ENCODE data around the gene RHBDF1.

The RHBDF1 gene

GRCh38 chr16:118857-119256 lies 46.4 kb upstream of the RHBDF1 start:
- H3K9ac ChIP-seq (ENCODE audit: low read length): no peak overlapping the region
- no peaks in the 10 kb centered on the region for H3K9me3 ChIP-seq (ENCODE audit: insufficient read depth, low read length)
- H2AFZ ChIP-seq (ENCODE audit: low read depth, low read length): no peak overlapping the region
- peaks cover 7% of the 10 kb centered on the region; the same call in 1 of the 2 replicates for H4K20me1 ChIP-seq (ENCODE audit: insufficient read depth, low read length)
- no peak for TF ChIP-seq EZH2phosphoT487 (IDR thresholded peaks at IDR 0.05; ENCODE audit: low read depth)
- no peak for TF ChIP-seq CTCF (IDR thresholded peaks at IDR 0.05; ENCODE audit: low read depth, low read length)
- H3K27ac ChIP-seq (ENCODE audit: low read length): no peak overlapping the region
- no peaks in the 10 kb centered on the region for H3K27me3 ChIP-seq (ENCODE audit: low read depth, low read length)
- H3K4me2 ChIP-seq (ENCODE audit: low read length): no peak overlapping the region
- no peaks in the 10 kb centered on the region for H3K4me1 ChIP-seq (ENCODE audit: low read length)
- peaks cover 5% of the 10 kb centered on the region; the same call in 1 of the 2 replicates for H3K79me2 ChIP-seq (ENCODE audit: low read length)
- H3K36me3 ChIP-seq (replicated peaks; ENCODE audit: low read depth, low read length): peaks cover 26% of the 10 kb centered on the region
- H3K4me3 ChIP-seq (ENCODE audit: low read length): no peak overlapping the region

DNA sequence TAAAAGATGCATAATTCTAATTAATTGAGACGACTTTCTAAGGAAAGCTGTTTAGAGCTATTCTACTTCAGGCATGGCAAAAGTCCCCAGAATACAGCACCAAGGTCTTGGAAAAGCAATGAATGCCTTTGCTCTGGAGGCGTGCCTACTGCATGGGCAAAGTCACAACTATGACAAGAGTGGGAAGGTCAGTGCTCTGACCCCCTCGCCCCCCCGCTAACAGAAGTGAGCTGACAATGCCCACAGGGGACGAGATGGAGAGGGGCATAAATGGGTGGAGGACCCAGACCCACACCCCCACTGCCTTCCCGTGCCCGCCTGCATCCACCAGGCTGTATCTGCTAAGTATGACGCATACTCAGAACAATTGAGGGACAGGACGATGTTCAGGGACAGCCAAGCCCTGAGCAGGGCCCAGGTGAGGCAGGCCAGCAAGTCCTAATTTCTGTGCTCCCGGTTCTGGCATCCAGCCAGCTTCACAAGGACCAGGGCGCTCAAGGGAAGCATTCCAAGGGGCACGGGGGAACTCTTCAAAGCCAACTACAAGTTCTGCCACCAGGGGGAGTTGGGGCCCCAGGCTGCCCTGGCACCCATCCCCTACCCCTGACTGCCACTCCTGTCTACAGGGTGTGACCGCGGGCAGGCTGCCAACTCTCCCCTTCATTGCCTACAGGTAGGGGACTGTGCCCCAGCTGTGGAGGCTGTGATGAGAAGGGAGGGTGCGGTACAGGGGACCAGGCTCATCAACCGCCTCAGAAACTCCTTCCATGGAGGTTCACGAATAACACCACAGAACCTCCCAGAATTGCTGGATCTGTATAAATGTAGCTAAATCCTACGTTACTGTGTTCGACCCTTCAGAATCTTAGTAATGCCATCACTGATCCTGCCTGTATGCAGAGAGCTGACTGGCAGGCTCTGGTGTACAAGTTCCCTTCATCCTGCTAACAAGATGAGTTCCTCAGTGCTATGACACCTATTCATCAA lies 45.2 kb upstream of the RHBDF1 start:
- H3K27ac ChIP-seq (ENCODE audit: low read length): no peak overlapping the region
- H2AFZ ChIP-seq (ENCODE audit: low read depth, low read length): no peak overlapping the region
- H3K4me3 ChIP-seq (ENCODE audit: low read length): no peak overlapping the region
- H4K20me1 ChIP-seq (ENCODE audit: insufficient read depth, low read length): peaks cover 7% of the 10 kb centered on the region; the same call in 1 of the 2 replicates
- H3K4me2 ChIP-seq (ENCODE audit: low read length): no peak overlapping the region
- no peaks in the 10 kb centered on the region for H3K9me3 ChIP-seq (ENCODE audit: insufficient read depth, low read length)
- no peak for TF ChIP-seq EZH2phosphoT487 (IDR thresholded peaks at IDR 0.05; ENCODE audit: low read depth)
- TF ChIP-seq CTCF (IDR thresholded peaks at IDR 0.05; ENCODE audit: low read depth, low read length): peak; percentile 77
- no peaks in the 10 kb centered on the region for H3K27me3 ChIP-seq (ENCODE audit: low read depth, low read length)
- no peaks in the 10 kb centered on the region for H3K4me1 ChIP-seq (ENCODE audit: low read length)
- peaks cover 32% of the 10 kb centered on the region for H3K36me3 ChIP-seq (replicated peaks; ENCODE audit: low read depth, low read length)
- no peak overlapping the region for H3K9ac ChIP-seq (ENCODE audit: low read length)
- peaks cover 3% of the 10 kb centered on the region; the same call in 1 of the 2 replicates for H3K79me2 ChIP-seq (ENCODE audit: low read length)

DNA sequence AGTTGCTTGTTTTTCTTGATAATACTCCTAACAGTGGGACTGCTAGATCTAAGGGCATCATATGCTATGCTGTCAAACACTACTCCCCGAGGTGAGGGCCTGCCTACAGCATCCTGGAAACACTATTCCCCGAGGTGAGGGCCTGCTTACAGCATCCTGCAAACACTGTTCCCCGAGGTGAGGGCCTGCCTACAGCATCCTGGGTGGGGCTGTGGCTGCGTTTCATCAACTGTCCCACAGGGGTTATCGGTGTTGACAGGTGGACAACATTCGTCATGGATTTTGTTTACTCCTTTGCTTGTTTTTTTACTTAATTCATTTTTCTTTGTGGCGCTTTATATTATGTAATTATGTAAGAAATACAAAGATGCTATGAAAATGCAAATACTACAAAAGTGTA lies 43.6 kb upstream of the RHBDF1 start:
- no peaks in the 10 kb centered on the region for H3K79me2 ChIP-seq (ENCODE audit: low read length)
- H3K27me3 ChIP-seq (ENCODE audit: low read depth, low read length): no peaks in the 10 kb centered on the region
- H3K4me1 ChIP-seq (ENCODE audit: low read length): no peaks in the 10 kb centered on the region
- no peak overlapping the region for H3K4me2 ChIP-seq (ENCODE audit: low read length)
- TF ChIP-seq EZH2phosphoT487 (IDR thresholded peaks at IDR 0.05; ENCODE audit: low read depth) (no peak), CTCF (IDR thresholded peaks at IDR 0.05; ENCODE audit: low read depth, low read length) (no peak)
- H3K4me3 ChIP-seq (ENCODE audit: low read length): no peak overlapping the region
- peaks cover 39% of the 10 kb centered on the region for H3K36me3 ChIP-seq (replicated peaks; ENCODE audit: low read depth, low read length)
- H4K20me1 ChIP-seq (ENCODE audit: insufficient read depth, low read length): peaks cover 7% of the 10 kb centered on the region; the same call in 1 of the 2 replicates
- no peak overlapping the region for H3K27ac ChIP-seq (ENCODE audit: low read length)
- H2AFZ ChIP-seq (ENCODE audit: low read depth, low read length): no peak overlapping the region
- H3K9ac ChIP-seq (ENCODE audit: low read length): no peak overlapping the region
- H3K9me3 ChIP-seq (ENCODE audit: insufficient read depth, low read length): no peaks in the 10 kb centered on the region

GRCh38 chr16:114327-114726 lies 41.9 kb upstream of the RHBDF1 start:
- Histone ChIP-seq H3K36me3 (replicated peaks; ENCODE audit: low read depth, low read length) (peaks cover 43% of the 10 kb centered on the region), H3K27me3 (ENCODE audit: low read depth, low read length) (no peaks in the 10 kb centered on the region)

More at GRCh38 chr16:114327-114726, 41.9 kb upstream of the RHBDF1 start:
- no peak for TF ChIP-seq EZH2phosphoT487 (IDR thresholded peaks at IDR 0.05; ENCODE audit: low read depth)
- TF ChIP-seq CTCF (IDR thresholded peaks at IDR 0.05; ENCODE audit: low read depth, low read length): no peak
- Histone ChIP-seq H3K27ac (ENCODE audit: low read length) (no peak overlapping the region), H3K9me3 (ENCODE audit: insufficient read depth, low read length) (no peaks in the 10 kb centered on the region), H3K9ac (ENCODE audit: low read length) (no peak overlapping the region), H3K4me2 (ENCODE audit: low read length) (no peak overlapping the region), H2AFZ (ENCODE audit: low read depth, low read length) (no peak overlapping the region), H3K4me1 (ENCODE audit: low read length) (no peaks in the 10 kb centered on the region), H4K20me1 (ENCODE audit: insufficient read depth, low read length) (no peaks in the 10 kb centered on the region), H3K4me3 (ENCODE audit: low read length) (no peak overlapping the region), H3K79me2 (ENCODE audit: low read length) (no peaks in the 10 kb centered on the region)

Measured in OCI-LY3 (cell line).